Measurements from ENCODE around the gene EFS.
"Not testable (repeated sequence)": the region's sequence is repeated elsewhere in the genome, so short reads cannot be mapped to it uniquely, and the experiment has no call there.

EFS gene

DNA sequence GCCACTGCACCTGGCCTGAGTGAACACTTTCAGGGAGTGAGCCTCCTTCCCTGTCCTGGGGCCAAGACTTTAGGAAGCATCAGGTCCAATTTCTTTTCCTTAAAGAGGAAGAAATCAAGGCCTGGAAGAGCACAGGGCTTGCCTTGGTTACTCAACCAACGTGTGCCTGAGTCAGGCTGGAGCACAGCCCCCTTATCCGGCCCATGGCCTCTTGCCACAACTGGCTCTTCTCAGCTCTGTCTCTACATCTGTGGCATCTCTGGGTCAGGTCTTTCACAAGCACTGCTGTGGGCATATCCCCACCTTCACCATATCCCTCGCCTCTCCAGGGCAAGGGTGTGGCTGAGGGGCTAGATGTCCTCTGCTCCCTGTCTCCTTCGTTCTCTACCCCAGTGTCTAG, 36.3 kb upstream of the EFS start:
- no peak for DNase-seq
- in situ Hi-C loops (cut with MboI; ENCODE audit: low pct_unique_long_range_greater_than_20kb, low sequenced_read_pairs), result no loop called here

DNA sequence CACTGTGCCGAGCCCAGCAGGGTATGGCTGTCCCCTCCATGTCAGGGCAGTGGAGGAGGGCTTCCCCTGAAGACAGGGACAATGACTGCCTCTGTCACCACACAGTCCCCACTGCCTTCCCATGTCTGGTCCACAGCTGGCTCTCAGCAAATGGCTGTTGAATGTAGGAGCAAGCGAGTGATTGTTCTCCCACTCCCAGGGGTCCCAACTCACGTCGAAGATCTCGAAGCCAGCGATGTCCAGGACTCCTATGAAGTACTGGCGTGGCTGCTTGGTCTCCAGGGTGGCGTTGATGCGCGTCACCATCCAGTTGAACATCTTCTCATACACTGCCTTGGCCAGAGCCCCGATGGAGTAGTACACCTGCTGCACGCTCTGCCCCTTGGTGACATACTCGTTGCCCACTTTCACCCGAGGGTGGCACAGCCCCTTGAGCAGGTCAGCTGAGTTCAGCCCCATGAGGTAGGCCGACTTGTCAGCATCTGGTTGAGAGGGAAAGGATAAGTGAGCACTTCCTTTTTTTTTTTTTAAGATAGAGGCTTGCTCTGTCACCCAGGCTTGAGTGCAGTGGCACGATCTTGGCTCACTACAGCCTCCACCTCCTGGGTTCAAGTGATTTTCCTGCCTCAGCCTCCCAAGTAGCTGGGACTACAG, 35.7 kb upstream of the EFS start:
- in situ Hi-C loops (cut with MboI; ENCODE audit: low pct_unique_long_range_greater_than_20kb, low sequenced_read_pairs); DNase-seq: not testable (repeated sequence)

DNA sequence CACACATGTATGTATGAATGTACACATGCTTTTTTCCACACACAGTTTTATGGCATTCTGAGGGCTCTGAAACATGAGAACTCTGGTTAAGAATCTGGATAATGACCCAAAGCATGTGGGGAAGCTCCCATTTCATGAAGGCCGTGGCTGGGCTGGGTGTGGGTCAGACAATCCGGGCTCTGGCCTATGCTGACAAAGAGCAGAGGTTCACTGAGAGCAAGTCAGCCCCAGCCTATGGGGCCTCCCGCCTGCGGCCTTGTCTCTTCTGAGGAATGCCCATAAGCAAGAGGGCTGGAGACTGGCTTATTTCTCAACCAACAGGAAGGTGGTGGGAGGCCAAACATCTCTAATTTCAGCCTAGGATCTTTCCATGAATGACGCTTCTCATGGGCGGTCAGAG, 34.6 kb upstream of the EFS start:
- in situ Hi-C loops (cut with MboI; ENCODE audit: low pct_unique_long_range_greater_than_20kb, low sequenced_read_pairs), result no loop called here
- DNase-seq, result no peak

DNA sequence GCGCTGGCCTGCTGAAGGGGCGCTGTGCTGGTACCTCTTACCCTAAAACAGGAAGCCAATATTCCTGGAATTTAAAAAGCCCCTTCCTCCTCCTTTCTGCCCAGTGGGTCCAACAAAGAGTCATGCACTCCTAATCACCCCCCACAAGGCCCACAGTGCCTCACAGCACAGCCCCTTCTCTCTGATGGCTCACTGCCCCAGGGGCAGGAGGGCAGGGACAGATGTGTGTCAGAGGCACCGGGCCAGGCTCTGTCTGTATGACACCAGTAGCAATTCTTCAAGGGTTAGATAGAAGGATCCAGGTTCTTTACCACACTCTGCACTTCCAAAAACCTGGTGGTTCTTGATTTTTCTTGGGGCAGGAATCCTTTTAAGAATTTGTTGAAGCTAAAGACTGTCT, 34.2 kb upstream of the EFS start:
- in situ Hi-C loops (cut with MboI; ENCODE audit: low pct_unique_long_range_greater_than_20kb, low sequenced_read_pairs), result no loop called here
- DNase-seq, result no peak

DNA sequence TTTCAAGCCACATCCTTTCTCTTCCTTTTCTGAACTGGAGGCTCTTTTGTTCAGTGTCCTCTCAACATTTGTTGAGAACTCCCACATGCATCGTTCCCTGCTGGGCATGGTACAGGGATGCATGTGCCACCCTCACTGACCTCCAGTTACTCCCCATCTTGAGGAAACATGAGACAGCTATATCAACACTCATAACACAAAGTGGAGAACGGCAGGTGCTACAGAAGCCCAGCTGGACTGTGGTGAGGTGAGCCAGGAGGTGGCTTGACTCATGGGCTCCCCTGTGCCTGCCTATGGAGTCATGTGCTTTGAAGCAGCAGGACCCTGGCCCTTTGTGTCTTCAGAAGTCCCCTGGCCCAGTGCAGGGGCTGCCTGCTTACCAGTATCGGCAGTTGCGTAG, 33.4 kb upstream of the EFS start:
- no peak for DNase-seq
- in situ Hi-C loops (cut with MboI; ENCODE audit: low pct_unique_long_range_greater_than_20kb, low sequenced_read_pairs), result no loop called here

DNA sequence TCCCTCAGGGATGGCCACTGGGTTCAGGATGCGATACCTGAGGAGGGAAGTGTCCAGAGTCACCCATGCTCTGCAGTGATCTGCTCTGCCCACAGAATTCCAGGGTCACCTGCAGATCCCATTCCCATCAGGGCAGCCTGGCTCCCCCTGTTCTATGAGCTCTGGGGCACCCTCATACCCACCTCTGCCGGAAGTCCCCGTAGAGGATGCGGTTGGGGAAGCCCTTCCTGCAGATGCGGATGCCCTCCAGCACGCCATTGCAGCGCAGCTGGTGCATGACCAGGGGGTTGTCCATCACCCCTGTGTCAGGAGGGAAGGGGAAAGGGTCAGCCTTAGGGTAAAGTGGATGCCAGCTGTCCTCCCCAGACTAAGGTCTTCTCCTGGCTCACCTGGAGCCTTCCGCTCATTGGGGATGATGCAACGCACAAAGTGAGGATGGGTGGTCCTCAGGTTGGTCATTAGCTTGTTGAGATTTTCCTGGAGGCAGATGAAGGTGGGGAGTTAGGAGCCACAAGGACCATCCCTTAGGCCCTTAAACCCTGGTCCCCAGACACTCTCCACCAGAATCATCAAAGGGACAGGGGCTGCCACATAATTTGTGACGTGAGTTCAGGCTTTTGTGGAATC, 31.9 kb upstream of the EFS start:
- no peak for DNase-seq
- in situ Hi-C loops (cut with MboI; ENCODE audit: low pct_unique_long_range_greater_than_20kb, low sequenced_read_pairs), result no loop called here

DNA sequence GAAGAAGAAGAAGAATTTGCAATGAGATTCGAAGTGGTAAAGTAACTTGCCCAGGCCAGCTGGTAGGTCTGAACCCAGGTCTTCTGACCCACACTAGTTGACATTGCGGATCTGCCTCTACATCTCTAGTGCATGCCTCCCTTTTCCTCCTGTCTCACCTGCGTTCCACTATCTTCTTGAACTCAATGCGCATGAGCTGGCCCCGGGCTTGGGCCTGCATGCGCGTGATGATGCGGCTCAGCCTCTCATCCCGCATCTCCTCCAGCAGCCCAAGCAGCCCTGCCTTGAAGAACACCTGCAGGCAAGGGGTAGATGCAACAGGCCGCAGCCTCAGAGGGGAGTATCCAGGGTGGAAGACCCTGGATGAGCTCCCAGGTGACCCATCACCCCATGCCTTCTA, 31.2 kb upstream of the EFS start:
- DNase-seq, result no peak
- in situ Hi-C loops (cut with MboI; ENCODE audit: low pct_unique_long_range_greater_than_20kb, low sequenced_read_pairs), result no loop called here

DNA sequence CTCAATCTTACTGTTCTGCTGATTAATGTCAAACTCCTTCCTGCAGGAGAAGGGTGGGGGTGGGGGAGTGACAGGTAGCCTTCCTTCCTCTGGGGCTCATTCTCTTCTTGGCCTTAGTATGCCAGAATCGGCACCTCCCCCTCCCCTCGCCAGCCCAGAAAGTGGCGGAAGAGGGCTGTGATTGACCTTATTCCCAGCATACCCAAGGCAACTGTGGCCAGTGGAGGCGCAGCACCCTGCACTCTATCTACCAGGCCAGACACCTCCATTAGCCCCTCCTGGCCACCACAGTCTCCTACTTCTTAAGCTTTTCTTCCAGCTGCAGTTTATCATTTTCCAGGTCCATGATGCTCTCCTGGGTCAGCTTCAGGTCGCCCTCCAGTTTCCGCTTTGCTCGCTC, 27.6 kb upstream of the EFS start:
- no peak for DNase-seq
- in situ Hi-C loops (cut with MboI; ENCODE audit: low pct_unique_long_range_greater_than_20kb, low sequenced_read_pairs), result no loop called here

DNA sequence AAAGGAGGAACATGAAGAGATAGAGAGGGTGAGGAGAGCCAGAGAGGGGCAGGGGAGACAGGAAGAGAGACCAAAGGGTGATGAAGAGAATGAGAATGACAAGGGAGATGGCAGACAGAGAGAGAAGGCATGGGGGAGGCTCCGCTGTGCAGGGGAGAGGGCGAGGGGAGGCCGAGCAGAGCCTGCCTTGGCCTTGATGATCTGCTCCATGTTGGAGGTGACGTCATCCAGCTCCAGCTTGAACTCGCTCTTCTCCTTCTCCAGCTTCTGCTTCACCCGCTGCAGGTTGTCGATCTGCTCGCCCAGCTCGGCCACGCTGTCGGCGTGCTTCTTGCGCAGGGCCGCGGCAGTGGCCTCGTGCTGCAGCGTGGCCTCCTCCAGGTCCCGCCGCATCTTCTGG, 24.9 kb upstream of the EFS start:
- in situ Hi-C loops (cut with MboI; ENCODE audit: low pct_unique_long_range_greater_than_20kb, low sequenced_read_pairs); DNase-seq: not testable (repeated sequence)

DNA sequence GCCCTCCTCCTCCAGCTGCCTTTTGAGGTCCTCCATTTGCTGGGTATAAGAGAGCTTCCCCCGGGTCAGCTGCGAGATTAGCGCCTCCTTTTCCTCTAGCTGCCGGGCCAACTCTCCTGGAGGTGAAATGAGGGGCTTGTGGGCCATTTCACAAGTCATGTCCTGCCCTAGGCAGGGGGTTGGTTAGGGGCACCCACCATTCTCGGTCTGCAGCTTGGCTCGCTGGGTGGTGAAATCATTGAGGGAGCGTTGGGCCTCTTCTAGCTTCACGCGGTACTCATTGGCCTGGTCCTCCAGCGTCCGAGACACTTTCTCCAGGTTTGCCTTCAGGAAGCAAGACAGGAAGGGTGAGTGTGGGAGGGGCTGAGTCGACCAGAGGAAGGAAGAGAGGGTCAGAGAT, 24.4 kb upstream of the EFS start:
- DNase-seq, result no peak
- in situ Hi-C loops (cut with MboI; ENCODE audit: low pct_unique_long_range_greater_than_20kb, low sequenced_read_pairs), result no loop called here

DNA sequence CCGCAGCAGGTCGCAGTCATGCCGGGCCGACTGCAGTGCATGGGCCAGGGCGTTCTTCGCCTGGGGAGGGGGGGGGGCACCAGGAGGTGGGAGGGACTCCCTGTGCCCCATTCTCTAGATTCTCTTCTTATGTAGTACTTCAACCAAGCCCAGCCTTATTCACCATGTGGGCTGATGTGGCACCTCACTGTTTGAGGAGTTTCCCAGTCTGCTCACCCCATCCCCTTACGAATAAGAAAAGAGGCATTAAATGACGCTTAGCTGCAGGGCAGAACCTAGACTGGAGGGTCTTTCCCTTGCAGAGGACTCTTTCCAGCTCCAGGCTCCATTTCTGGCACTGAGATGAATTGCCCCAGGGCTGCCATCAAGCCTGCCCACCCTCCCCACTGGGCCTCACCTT, 24.0 kb upstream of the EFS start:
- in situ Hi-C loops (cut with MboI; ENCODE audit: low pct_unique_long_range_greater_than_20kb, low sequenced_read_pairs), result no loop called here

DNA sequence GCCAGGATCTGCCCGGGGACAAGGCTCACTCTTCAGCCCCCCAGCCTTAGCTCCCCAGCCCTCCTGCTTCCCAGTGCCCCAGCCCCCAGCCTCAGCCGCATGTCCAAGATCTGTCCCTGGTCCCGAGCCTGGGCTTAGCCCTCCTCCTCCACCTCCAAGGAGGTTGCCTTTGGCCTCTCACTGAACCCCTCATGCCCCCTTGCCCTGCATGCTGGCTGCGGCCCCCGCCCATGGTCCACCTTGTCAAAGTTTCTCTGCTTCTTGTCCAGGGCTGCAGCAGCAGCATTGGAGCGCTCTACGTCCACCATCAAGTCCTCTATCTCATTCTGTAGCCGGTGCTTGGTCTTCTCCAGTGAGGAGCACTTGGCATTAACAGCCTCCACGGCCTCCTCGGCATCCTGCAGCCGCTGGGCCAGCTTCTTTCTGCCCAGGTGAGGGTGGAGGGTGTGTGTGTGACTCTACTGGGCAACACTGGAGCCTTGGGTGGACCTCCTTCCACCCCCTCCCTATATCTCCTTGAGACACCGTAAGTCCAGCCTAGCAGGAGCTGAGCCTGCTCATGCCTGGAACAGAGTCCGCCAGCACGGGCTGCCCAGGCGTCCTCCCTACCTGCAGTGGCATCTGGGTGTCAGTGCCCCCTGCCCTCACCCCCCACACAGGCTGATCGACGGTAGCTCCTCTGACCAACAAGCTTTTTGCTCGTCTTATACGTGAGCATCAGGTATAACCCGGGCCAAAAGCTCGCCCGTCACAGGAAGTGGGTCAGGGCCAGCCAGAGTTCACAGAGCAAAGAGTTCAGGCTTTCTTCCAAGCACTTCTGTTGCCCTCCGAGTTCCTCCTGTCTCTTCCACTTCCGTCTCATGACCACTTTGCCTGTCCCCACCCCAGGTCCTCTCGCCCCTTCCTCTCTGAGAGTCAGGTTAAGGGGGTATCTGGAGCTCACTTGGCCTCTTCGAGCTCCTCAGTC, 23.2 kb upstream of the EFS start:
- in situ Hi-C loops (cut with MboI; ENCODE audit: low pct_unique_long_range_greater_than_20kb, low sequenced_read_pairs), result no loop called here
- DNase-seq, result no peak

More for the DNA sequence above, 24.0 kb upstream of the EFS start:
- DNase-seq, result no peak

DNA sequence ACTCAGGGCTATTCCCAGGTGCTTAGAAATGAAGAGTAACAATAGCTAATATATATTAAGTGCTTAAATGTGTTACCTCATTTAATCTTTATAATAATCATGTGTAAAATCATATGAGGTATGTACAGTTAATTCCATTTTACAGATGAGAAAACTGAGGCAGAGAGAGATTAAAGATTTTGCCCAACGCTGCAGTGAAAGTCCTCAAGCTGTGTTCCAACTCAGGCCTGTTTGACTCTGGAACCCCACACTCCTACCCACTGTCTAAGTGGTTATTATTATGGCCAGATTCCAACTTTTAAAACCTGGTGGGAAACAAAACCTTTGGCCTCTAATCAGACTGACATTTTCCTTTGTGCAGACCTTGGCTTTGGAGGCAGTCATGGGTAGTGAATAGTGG, 22.0 kb upstream of the EFS start:
- in situ Hi-C loops (cut with MboI; ENCODE audit: low pct_unique_long_range_greater_than_20kb, low sequenced_read_pairs), result no loop called here
- DNase-seq, result no peak

DNA sequence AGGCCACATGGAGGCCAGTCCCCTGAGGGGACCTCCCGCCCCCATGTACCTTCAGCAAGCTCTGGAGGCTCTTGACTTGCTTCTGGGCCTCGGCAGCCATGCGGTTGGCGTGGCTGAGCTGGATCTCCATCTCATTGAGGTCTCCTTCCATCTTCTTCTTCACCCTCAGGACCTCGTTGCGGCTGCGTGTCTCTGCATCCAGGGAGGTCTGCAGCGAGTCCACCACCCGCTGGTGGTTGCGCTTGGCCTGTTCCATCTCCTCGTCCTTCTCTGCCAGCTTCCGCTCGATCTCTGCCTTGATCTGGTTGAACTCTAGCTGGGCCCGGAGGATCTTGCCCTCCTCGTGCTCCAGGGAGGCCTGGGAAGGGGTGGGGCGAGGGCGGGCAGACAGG, 21.3 kb upstream of the EFS start:
- in situ Hi-C loops (cut with MboI; ENCODE audit: low pct_unique_long_range_greater_than_20kb, low sequenced_read_pairs), result not testable (repeated sequence)

DNA sequence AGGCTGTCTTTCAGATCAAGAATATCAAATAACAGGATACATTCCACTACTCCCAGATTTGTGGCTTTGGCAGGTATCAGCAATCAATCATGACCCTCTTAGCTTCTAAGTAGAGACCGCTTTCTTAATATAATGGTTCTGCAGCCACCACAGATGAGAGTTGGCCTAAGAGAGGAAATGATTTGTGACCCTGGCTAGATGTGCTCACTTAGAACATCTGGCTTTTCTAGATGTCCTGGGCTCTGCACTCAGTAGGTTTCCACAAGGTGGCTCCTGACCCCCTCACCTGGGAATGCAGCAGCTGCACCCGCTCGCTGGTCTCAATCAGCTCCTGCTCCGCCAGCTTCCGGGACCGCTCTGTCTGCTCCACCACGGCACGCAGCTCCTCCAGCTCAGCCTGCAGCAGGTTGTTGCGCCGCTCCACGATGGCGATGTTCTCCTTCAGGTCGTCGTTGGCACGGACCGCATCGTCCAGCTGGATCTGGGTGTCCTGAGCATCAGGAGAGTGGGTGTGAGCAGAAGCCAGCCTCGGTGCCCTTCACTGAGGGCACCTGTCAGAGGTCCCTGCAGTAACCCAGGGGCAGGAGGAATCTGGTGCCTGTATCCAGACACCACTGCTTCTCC, 20.8 kb upstream of the EFS start:
- DNase-seq, result no peak
- in situ Hi-C loops (cut with MboI; ENCODE audit: low pct_unique_long_range_greater_than_20kb, low sequenced_read_pairs), result no loop called here

More for the DNA sequence above, 21.3 kb upstream of the EFS start:
- not testable (repeated sequence) for DNase-seq

DNA sequence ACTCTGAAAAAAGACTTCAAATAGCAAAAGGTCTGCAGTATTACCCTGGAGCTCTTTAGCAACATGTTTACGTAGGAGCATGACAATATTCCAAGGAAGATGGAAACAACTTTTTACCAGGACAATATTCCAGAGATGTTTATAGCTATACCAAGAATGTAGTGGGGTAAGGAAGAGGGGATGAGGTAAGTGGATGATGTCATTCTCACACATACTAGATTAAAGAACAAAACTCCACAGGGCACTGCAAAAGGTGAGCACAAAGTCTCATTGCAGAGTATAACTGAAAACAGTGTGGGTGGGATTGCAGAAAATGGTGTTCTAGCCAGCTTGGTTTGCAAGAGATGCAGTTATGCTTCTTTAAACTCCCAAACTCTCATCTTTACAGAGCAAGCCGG, 20.3 kb upstream of the EFS start:
- DNase-seq, result no peak
- in situ Hi-C loops (cut with MboI; ENCODE audit: low pct_unique_long_range_greater_than_20kb, low sequenced_read_pairs), result no loop called here

DNA sequence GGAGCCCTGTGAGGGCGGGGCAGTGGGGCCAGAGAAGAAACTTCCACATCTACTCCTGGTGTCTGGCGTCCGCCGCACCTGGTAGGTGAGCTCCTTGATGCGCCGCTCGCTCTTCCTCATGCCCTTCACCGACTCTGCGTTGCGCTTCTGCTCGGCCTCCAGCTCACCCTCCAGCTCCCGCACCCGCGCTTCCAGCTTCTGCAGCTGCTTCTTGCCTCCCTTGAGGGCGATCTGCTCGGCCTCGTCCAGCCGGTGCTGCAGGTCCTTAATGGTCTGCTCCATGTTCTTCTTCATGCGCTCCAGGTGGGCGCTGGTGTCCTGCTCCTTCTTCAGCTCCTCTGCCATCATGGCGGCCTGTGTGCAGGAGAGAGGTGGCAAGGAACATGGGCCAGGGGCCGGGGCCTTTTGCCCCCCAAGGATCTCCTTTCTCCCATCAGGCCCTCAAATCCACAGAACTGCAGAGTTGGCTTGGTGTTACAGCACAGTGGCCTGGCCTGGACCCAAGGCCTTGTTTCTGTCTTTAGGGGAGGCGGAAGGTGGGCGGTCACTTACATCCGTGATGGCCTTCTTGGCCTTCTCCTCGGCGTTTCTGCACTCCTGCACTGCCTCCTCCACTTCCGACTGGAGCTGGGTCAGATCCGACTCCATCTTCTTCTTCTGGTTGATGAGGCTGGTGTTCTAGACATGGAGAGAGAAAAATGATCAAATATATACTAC, 19.6 kb upstream of the EFS start:
- in situ Hi-C loops (cut with MboI; ENCODE audit: low pct_unique_long_range_greater_than_20kb, low sequenced_read_pairs), result no loop called here

DNA sequence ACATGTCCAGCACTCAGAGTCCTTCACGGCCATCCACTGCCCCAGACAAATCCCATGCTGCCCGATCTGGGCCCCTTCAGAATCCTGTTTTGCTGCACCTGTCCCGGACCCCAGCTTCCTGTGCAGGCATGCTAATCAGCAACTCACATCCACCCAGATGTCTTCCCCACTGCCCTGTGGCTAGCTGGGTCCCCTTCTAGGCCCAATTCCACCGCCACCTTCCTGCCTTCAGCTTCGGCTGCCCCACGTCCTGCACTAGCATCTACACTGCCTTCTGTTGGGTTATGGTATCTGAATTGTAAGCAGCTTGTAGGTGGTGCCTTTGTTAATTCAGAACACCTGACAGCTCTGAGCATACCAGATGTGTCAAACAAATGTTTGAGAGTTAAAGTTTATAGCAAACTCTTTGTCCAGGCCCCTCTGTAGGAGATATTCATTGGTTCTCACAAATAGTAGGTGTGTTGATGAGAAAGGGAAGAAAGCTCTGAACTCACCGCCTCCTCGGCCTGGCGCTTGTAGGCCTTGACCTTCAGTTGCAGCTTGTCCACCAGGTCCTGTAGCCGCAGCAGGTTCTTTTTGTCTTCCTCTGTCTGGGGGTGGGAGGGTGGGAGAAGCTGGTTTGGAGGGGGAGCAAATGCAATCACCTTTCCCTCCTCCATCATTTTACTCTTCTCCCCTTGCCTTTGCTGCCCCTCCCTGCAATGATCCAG, 17.9 kb upstream of the EFS start:
- in situ Hi-C loops (cut with MboI; ENCODE audit: low pct_unique_long_range_greater_than_20kb, low sequenced_read_pairs), result no loop called here
- DNase-seq, result no peak

More for the DNA sequence above, 19.6 kb upstream of the EFS start:
- DNase-seq, result no peak

DNA sequence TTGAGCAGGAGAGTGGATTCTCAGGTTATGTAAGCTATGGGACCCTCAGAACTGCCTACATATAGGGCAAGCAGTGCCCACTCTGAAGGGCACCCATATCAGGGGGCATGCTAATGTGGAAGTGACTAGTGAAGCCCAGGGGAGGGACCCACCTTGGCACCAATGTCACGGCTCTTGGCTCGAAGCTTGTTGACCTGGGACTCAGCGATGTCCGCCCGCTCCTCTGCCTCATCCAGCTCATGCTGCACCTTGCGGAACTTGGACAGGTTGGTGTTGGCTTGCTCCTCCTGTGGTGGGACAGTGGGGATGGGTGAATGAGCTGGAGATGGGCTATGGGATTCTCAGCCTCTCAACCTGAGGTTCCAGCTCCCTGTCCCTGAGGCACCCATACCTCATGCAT, 17.3 kb upstream of the EFS start:
- in situ Hi-C loops (cut with MboI; ENCODE audit: low pct_unique_long_range_greater_than_20kb, low sequenced_read_pairs), result no loop called here

More for the DNA sequence above, 17.3 kb upstream of the EFS start:
- no peak for DNase-seq
